A549 treated with AZD9567 at 1 μM for 4 hours (cell line): ENCODE results near the gene RPL13A. TPM values are rescaled to one million over a fixed set of nuclear protein-coding genes. Genes with fewer than 3 reads are reported as not detected.

Experiments used
- total RNA-seq: library from RNA; stranded (reverse); fragments of 200-300 nt; extraction: Qiagen RNA extraction; gene quantifications from 5 replicates; pipeline ENCODE4 v1.2.3, GENCODE V29; 2022; ENCODE audit not compliant: insufficient read depth

The RPL13A gene
- 3,480 to 4,206 TPM (median 3,972 TPM) in 5 replicates for total RNA-seq

GRCh38 chr19:49487277-49488045, at the start of gene RPL13A:
RPL13A (plus strand) TSS chr19:49487608; CDS start chr19:49487630, 22 bp downstream.

GRCh38 chr19:49441210-49441959, 46.0 kb upstream of the RPL13A start, which contains the start of gene SLC17A7:
SLC17A7 (minus strand) TSS chr19:49441527; CDS start chr19:49441379, 148 bp downstream.

GRCh38 chr19:49451430-49452181, 35.8 kb upstream of the RPL13A start, which contains the start of gene PIH1D1:
PIH1D1 (minus strand) TSS chr19:49451814; CDS start chr19:49451574, 240 bp downstream.

GRCh38 chr19:49453013-49453756, 34.2 kb upstream of the RPL13A start, which contains the start of gene ALDH16A1:
ALDH16A1 (plus strand) TSS chr19:49453225; CDS start chr19:49453332, 107 bp downstream.

GRCh38 chr19:49473868-49474541, 13.4 kb upstream of the RPL13A start, which contains the start of gene FLT3LG:
FLT3LG (plus strand) TSS chr19:49474215; CDS start chr19:49474640, 425 bp downstream.

Other genes with a start within 250 kb of the RPL13A start
- 1.4 to 2.0 TPM (median 1.4 TPM) in 4 of 5 replicates, not detected in the other for gene SLC6A16, start 162.4 kb upstream of the RPL13A start, total RNA-seq
- not detected in 5 replicates for gene CD37, start 152.2 kb upstream of the RPL13A start, total RNA-seq
- gene TEAD2, start 125.2 kb upstream of the RPL13A start, total RNA-seq: 13.2 to 33.0 TPM (median 16.2 TPM) in 5 replicates
- 0.50 to 0.55 TPM (median 0.53 TPM) in 4 of 5 replicates, not detected in the other for gene DKKL1, start 123.7 kb upstream of the RPL13A start, total RNA-seq
- 0.20 TPM in 1 of 5 replicates, not detected in the others for gene KASH5, start 99.4 kb upstream of the RPL13A start, total RNA-seq
- not detected in 5 replicates for gene PTH2, start 64.2 kb upstream of the RPL13A start, total RNA-seq
- gene GFY, start 62.2 kb upstream of the RPL13A start, total RNA-seq: 0.12 to 0.19 TPM (median 0.15 TPM) in 4 of 5 replicates, not detected in the other
- gene SLC17A7, start 46.1 kb upstream of the RPL13A start, total RNA-seq: 0.63 to 3.0 TPM (median 0.82 TPM) in 5 replicates
- 66.4 to 97.1 TPM (median 93.3 TPM) in 5 replicates for gene PIH1D1, start 35.8 kb upstream of the RPL13A start, total RNA-seq
- 13.4 to 27.9 TPM (median 27.3 TPM) in 5 replicates for gene ALDH16A1, start 34.4 kb upstream of the RPL13A start, total RNA-seq
- 0.89 to 1.6 TPM (median 1.1 TPM) in 4 of 5 replicates, not detected in the other for gene FLT3LG, start 13.4 kb upstream of the RPL13A start, total RNA-seq
- gene RPS11, start 8.8 kb downstream of the RPL13A start, total RNA-seq: 3,818 to 4,072 TPM (median 3,919 TPM) in 5 replicates
- gene FCGRT, start 25.1 kb downstream of the RPL13A start, total RNA-seq: 22.8 to 30.5 TPM (median 30.2 TPM) in 5 replicates
- gene RCN3, start 40.4 kb downstream of the RPL13A start, total RNA-seq: 1.8 to 4.0 TPM (median 2.4 TPM) in 5 replicates
- gene NOSIP, start 92.9 kb downstream of the RPL13A start, total RNA-seq: 82.3 to 118 TPM (median 113 TPM) in 5 replicates
- gene PRRG2, start 93.7 kb downstream of the RPL13A start, total RNA-seq: 0.71 to 1.0 TPM (median 0.86 TPM) in 4 of 5 replicates, not detected in the other
- 21.3 to 31.8 TPM (median 29.3 TPM) in 5 replicates for gene PRR12, start 103.6 kb downstream of the RPL13A start, total RNA-seq
- 70.6 to 148 TPM (median 141 TPM) in 5 replicates for gene RRAS, start 152.5 kb downstream of the RPL13A start, total RNA-seq
- gene SCAF1, start 154.6 kb downstream of the RPL13A start, total RNA-seq: 39.7 to 68.6 TPM (median 64.4 TPM) in 5 replicates
- 92.2 to 110 TPM (median 99.0 TPM) in 5 replicates for gene IRF3, start 178.2 kb downstream of the RPL13A start, total RNA-seq
- 71.8 to 79.2 TPM (median 75.2 TPM) in 5 replicates for gene BCL2L12, start 178.3 kb downstream of the RPL13A start, total RNA-seq
- gene PRMT1, start 189.7 kb downstream of the RPL13A start, total RNA-seq: 414 to 496 TPM (median 439 TPM) in 5 replicates
- gene ADM5, start 202.0 kb downstream of the RPL13A start, total RNA-seq: 3.6 to 6.2 TPM (median 5.7 TPM) in 5 replicates
- 5.0 to 13.7 TPM (median 11.4 TPM) in 5 replicates for gene CPT1C, start 203.5 kb downstream of the RPL13A start, total RNA-seq